GM13976 (cell line): Measurements from ENCODE around the gene KRT6C.
"Not testable (repeated sequence)": the region's sequence is repeated elsewhere in the genome, so short reads cannot be mapped to it uniquely, and the experiment has no call there.

Experiments used
- DNase-seq: peaks from one replicate; pipeline ENCODE4 v3.0.0; 2012; ENCODE audit warnings: low spot score
- CTCF ChIP-seq: IDR thresholded peaks from 2 replicates; pipeline ENCODE4 v1.5.1; 2012; ENCODE audit warnings: borderline replicate concordance, mild to moderate bottlenecking; ENCODE audit not compliant: insufficient read depth; ENCODE audit errors: extremely low read depth, missing control alignments, control extremely low read depth
- in situ Hi-C: fragments of 300-500 bp; cut with MboI; formaldehyde crosslinking; loops from one replicate; pipeline ENCODE4 v1.12.0; 2022; ENCODE audit warnings: low sequenced_read_pairs, mixed read lengths, inconsistent platforms; ENCODE audit not compliant: unreplicated experiment

Gene KRT6C

GRCh38 chr12:52514471-52515318 lies 41.1 kb upstream of the KRT6C start:
- DNase-seq: no peak
- in situ Hi-C loops: no loop called here

GRCh38 chr12:52513736-52514135 lies 40.1 kb upstream of the KRT6C start:
- no peak for TF ChIP-seq CTCF
- in situ Hi-C loops: no loop called here
- no peak for DNase-seq

More at GRCh38 chr12:52514471-52515318, 41.1 kb upstream of the KRT6C start:
- no peak for TF ChIP-seq CTCF

DNA sequence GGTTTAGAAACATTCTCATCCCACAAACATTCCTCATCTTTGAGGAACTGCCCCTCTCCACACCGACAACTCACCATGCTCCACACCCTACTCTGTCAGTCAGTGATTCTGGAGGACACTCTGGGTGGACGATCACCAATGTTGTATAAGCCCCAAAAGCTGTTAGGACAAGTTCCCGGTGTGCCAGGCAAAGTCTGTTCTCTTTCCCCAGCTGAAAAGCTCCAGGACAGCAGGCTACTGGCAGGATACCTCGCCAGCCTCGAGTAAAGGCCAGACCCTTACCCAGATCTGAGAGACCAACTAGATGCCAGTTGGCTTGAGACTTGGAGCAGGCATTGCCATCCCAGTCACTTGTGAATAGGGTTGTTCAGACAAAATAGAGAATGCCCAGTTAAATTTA lies 34.6 kb upstream of the KRT6C start:
- DNase-seq: no peak
- no peak for TF ChIP-seq CTCF
- in situ Hi-C loops: no loop called here

DNA sequence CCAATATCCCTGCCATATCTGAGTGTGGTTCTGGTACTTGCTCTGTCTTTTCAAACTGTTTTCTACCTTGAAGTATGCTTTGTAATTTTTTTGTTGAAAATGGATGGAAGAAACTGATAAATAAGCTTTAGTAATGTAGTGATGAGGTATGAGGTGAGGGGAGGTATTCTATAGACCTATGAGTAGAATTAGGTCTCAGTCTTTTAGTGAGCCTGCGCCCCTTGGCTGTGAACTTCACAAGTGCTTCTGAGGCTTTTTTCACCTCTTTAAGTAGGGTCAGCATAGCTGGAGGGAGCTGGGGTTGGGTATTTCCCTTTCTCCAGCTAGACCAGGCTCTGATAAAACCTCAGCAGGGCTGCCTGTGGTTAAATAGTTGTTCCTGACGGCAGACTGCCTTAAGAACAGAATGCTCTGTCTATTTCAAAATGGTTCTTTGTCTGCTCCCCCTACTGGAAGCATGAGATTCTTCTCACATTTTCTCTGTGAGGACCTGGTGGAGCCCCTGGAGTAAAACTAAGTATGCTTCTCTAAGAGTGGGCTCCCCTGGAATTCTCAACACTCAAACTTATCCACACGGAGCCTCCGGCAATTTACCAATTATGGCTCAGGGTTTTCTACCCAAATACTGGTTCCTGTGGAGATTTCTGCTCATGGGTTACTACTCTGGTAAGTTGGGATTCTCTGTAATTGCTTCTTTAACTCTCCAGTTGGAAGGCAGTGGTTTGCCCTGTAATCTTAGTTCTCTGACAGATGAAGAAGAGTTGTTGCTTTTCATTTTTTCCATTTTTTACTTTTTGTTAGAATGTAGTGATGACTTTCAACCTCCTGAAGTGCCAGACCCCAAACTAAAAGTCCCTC lies 33.5 kb upstream of the KRT6C start:
- in situ Hi-C loops: no loop called here
- no peak for DNase-seq
- peak; percentile 32 for TF ChIP-seq CTCF

GRCh38 chr12:52502877-52503276 lies 29.3 kb upstream of the KRT6C start:
- no peak for DNase-seq
- no peak for TF ChIP-seq CTCF
- in situ Hi-C loops: no loop called here

DNA sequence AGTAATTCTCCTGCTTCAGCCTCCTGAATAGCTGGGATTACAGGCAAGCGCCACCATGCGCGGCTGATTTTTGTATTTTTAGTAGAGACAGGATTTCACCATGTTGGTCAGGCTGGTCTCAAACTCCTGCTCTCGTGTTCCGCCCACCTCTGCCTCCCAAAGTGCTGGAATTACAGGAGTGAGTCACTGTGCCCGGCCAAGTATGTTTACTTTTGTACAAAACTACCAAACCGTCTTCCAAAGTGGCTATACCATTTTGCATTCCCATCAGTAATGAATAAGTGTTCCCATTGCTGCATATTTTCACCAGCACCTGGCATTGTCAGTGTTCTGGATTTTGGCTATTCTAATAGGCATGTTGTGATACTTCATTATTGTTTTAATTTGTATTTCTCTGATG lies 27.9 kb upstream of the KRT6C start:
- DNase-seq: no peak
- no peak for TF ChIP-seq CTCF
- in situ Hi-C loops: no loop called here

DNA sequence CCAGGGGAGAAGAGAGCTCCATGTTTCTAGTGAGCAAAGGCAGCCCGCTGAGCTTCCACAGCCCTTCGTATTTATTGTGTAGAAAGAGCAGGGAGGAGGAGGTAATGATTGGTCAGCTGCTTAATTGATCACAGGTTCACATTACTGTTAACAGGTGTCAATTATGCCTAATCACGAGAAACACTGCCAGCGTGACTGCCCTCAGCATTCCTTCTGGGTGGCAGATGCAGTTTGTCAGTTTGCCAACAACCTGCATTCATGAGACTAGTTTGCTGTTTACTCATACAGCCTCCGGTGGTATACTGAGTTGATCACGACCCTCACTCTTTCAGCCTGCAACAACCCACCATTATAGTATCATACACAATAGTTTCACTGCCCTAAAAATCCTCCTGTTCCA lies 27.0 kb upstream of the KRT6C start:
- DNase-seq, in situ Hi-C loops: not testable (repeated sequence)
